ENCODE results near the gene PMFBP1. TPM values are rescaled to one million over a fixed set of nuclear protein-coding genes. Genes with fewer than 3 reads are reported as not detected.

PMFBP1 gene
- total and polyA plus RNA-seq, 2 of the 4 experiments (the other 2 are of a cell fraction), result under 0.01 TPM; not detected in 1

DNA sequence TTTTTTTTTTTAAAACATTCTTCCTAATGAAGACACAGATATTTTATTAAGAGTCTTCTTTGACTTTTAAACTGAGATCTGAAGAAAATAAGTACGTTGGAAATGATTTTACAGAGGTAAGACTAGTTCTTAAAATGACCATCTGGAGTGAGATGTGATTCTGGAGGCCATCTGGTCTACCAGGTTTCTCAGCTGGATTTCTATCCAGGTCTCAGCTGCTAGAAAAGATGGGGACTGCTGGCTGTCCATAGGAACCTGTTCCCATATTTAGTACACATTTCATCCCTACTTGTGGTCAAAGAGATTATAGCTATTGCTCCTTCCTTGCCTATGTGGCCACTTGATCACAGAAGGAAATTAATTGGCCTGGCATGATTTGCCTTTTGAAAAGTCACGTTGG, 12.2 kb downstream of the PMFBP1 start:
- no peak overlapping the region for H2BK120ac ChIP-seq (ENCODE audit: low read depth, low read length)

More for the DNA sequence above, 12.2 kb downstream of the PMFBP1 start:
- no peak overlapping the region for H2BK15ac ChIP-seq (ENCODE audit: low read depth, low read length)
- no peak overlapping the region for H3K4me3 ChIP-seq (ENCODE audit: insufficient read depth, low read depth, low read length)
- CTCF ChIA-PET, result no interaction called here
- H2BK5ac ChIP-seq (ENCODE audit: low read depth, low read length, poor library complexity, severe bottlenecking), result no peak overlapping the region
- H3K27ac ChIP-seq (ENCODE audit: insufficient read depth, low read length), result no peak overlapping the region
- no peak overlapping the region for H2AFZ ChIP-seq (replicated peaks; ENCODE audit: low read length, poor library complexity)
- no peak overlapping the region for H2AK9ac ChIP-seq (replicated peaks; ENCODE audit: low read depth, low read length, poor library complexity)
- no TSS peak for BruUV-seq (replicated peaks)
- intact Hi-C loops (cut with micrococcal nuclease) (no loop called here), dilution Hi-C loops (cut with HindIII; ENCODE audit: low sequenced_read_pairs, unreplicated experiment) (no loop called here), in situ Hi-C loops (cut with MboI; ENCODE audit: low sequenced_read_pairs) (no loop called here)
- no peaks in the 10 kb centered on the region for H3K9me1 ChIP-seq (ENCODE audit: insufficient read depth, low read length)
- no peaks in the 10 kb centered on the region for H3K36me3 ChIP-seq (ENCODE audit: control insufficient read depth, insufficient read depth, low read length)
- no peak overlapping the region for H4K8ac ChIP-seq (ENCODE audit: low read depth in 2 of 2, low read length in 2 of 2)
- H2BK20ac ChIP-seq (ENCODE audit: low read depth, low read length), result no peak overlapping the region
- H3K14ac ChIP-seq (replicated peaks; ENCODE audit: low read depth, low read length), result no peak overlapping the region
- no peak overlapping the region for H2AK5ac ChIP-seq (ENCODE audit: low read depth, low read length)
- no CpG with 5 or more reads among the region's 2 CpGs for WGBS, 2 experiments (ENCODE audit: extremely low coverage in 2 of 2, insufficient read length in 1 of 2)
- H3K79me1 ChIP-seq (ENCODE audit: low read depth in 1 of 2, low read length in 2 of 2), result no peaks in the 10 kb centered on the region
- POLR2A ChIA-PET (ENCODE audit: unreplicated experiment), result no interaction called here
- no peak overlapping the region for H4K5ac ChIP-seq (ENCODE audit: low read depth, low read length)
- H3K4ac ChIP-seq (ENCODE audit: low read depth, low read length), result no peak overlapping the region
- H4K20me1 ChIP-seq (ENCODE audit: insufficient read depth, low read length), result no peaks in the 10 kb centered on the region
- H3K27me3 ChIP-seq (ENCODE audit: control insufficient read depth, insufficient read depth, low read length), result no peaks in the 10 kb centered on the region
- H3K4me1 ChIP-seq (ENCODE audit: control insufficient read depth, insufficient read depth, low read length), result no peaks in the 10 kb centered on the region
- no peaks in the 10 kb centered on the region for H3K9me3 ChIP-seq (ENCODE audit: control insufficient read depth, insufficient read depth, low read length)
- H3K4me2 ChIP-seq (ENCODE audit: low read depth, low read length), result no peak overlapping the region
- no peak for TF ChIP-seq NFE2L2 (IDR thresholded peaks at IDR 0.05; ENCODE audit: low read depth, low read length)
- TF ChIP-seq MAFK (IDR thresholded peaks at IDR 0.05; ENCODE audit: low read depth, low read length), result no peak
- no peak for TF ChIP-seq RAD21 (IDR thresholded peaks at IDR 0.05; ENCODE audit: low read length)
- no peak for TF ChIP-seq RCOR1 (IDR thresholded peaks at IDR 0.05; ENCODE audit: insufficient replicate concordance, low read length)
- TF ChIP-seq, protein P1, sequence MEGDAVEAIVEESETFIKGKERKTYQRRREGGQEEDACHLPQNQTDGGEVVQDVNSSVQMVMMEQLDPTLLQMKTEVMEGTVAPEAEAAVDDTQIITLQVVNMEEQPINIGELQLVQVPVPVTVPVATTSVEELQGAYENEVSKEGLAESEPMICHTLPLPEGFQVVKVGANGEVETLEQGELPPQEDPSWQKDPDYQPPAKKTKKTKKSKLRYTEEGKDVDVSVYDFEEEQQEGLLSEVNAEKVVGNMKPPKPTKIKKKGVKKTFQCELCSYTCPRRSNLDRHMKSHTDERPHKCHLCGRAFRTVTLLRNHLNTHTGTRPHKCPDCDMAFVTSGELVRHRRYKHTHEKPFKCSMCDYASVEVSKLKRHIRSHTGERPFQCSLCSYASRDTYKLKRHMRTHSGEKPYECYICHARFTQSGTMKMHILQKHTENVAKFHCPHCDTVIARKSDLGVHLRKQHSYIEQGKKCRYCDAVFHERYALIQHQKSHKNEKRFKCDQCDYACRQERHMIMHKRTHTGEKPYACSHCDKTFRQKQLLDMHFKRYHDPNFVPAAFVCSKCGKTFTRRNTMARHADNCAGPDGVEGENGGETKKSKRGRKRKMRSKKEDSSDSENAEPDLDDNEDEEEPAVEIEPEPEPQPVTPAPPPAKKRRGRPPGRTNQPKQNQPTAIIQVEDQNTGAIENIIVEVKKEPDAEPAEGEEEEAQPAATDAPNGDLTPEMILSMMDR (conservative IDR thresholded peaks at IDR 0.05; ENCODE audit: low read depth, low read length), result no peak
- TF ChIP-seq, protein P2, sequence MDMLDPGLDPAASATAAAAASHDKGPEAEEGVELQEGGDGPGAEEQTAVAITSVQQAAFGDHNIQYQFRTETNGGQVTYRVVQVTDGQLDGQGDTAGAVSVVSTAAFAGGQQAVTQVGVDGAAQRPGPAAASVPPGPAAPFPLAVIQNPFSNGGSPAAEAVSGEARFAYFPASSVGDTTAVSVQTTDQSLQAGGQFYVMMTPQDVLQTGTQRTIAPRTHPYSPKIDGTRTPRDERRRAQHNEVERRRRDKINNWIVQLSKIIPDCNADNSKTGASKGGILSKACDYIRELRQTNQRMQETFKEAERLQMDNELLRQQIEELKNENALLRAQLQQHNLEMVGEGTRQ (IDR thresholded peaks at IDR 0.05; ENCODE audit: low read depth, low read length), result no peak
- TF ChIP-seq FOS (IDR thresholded peaks at IDR 0.05; ENCODE audit: low read depth, low read length), result no peak
- TF ChIP-seq, protein P3, sequence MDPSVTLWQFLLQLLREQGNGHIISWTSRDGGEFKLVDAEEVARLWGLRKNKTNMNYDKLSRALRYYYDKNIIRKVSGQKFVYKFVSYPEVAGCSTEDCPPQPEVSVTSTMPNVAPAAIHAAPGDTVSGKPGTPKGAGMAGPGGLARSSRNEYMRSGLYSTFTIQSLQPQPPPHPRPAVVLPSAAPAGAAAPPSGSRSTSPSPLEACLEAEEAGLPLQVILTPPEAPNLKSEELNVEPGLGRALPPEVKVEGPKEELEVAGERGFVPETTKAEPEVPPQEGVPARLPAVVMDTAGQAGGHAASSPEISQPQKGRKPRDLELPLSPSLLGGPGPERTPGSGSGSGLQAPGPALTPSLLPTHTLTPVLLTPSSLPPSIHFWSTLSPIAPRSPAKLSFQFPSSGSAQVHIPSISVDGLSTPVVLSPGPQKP (IDR thresholded peaks at IDR 0.05; ENCODE audit: borderline replicate concordance, low read depth, low read length), result no peak
- TF ChIP-seq BHLHE40 (IDR thresholded peaks at IDR 0.05; ENCODE audit: low read depth, low read length), result no peak
- H3K23ac ChIP-seq (ENCODE audit: low read depth, low read length), result no peak overlapping the region
- no peak overlapping the region for H3K9ac ChIP-seq (ENCODE audit: low read depth, low read length)
- H3K56ac ChIP-seq (ENCODE audit: extremely low read depth, insufficient read depth, low read length), result no peak overlapping the region
- no peak overlapping the region for H4K91ac ChIP-seq (ENCODE audit: insufficient read depth, low read depth, low read length)
- DNase-seq (no peak), ATAC-seq (ENCODE audit: low read depth) (no peak)
- H3K18ac ChIP-seq (ENCODE audit: low read depth, low read length), result no peak overlapping the region

Data from IMR-90 (cell line).